Measurements from ENCODE around the gene SPARCL1. TPM values are rescaled to one million over a fixed set of nuclear protein-coding genes. Genes with fewer than 3 reads are reported as not detected.
"Not testable (repeated sequence)": the region's sequence is repeated elsewhere in the genome, so short reads cannot be mapped to it uniquely, and the experiment has no call there.

The SPARCL1 gene
- total and polyA plus RNA-seq, 9 of the 15 experiments (the other 6 are each of a cell fraction or from before 2014, with no cell fraction given) = 0.03 to 0.71 (median 0.05) TPM; not detected in 3

- no peak for FAIRE-seq
- Histone ChIP-seq H3K9ac (ENCODE audit: insufficient read depth in 1 of 2, low read depth in 2 of 2, low read length in 2 of 2) (no peak overlapping the region), H2AFZ (ENCODE audit: low read depth, low read length) (no peak overlapping the region), H3K79me2 (ENCODE audit: control insufficient read depth, insufficient read depth, low read length) (no peaks in the 10 kb centered on the region), H3K9me1 (ENCODE audit: control insufficient read depth, insufficient read depth, low read length) (no peaks in the 10 kb centered on the region), H3K9me3 (replicated peaks; ENCODE audit: control insufficient read depth, insufficient read depth, low read depth, low read length) (no peaks in the 10 kb centered on the region), H4K20me1 (replicated peaks; ENCODE audit: control insufficient read depth, insufficient read depth, low read length) (no peaks in the 10 kb centered on the region), H3K36me3 (ENCODE audit: control insufficient read depth, insufficient read depth, low read length) (no peaks in the 10 kb centered on the region), H3K4me2 (ENCODE audit: insufficient read depth, low read length) (no peak overlapping the region), H3K27ac (ENCODE audit: extremely low read depth, low read depth, low read length) (no peak overlapping the region), H3K4me1 (replicated peaks in 1 of 2; ENCODE audit: control insufficient read depth in 2 of 2, insufficient read depth in 2 of 2, low read length in 2 of 2) (no peaks in the 10 kb centered on the region), H3K27me3 (ENCODE audit: control insufficient read depth in 2 of 2, insufficient read depth in 2 of 2, low read length in 2 of 2) (no peaks in the 10 kb centered on the region), H3K4me3 (no peak overlapping the region)
- no peak for DNase-seq (ENCODE audit: extremely low read depth in 1 of 4, low spot score in 3 of 4)
- in situ Hi-C loops (cut with MboI) = no loop called here
- TF ChIP-seq ERF (CRISPR knock-in tag; IDR thresholded peaks at IDR 0.05) (no peak), FIP1L1 (IDR thresholded peaks at IDR 0.05; ENCODE audit: low read depth, low read length, poor library complexity, severe bottlenecking) (no peak), NCOA6 (IDR thresholded peaks at IDR 0.05) (no peak), MECOM (CRISPR knock-in tag; IDR thresholded peaks at IDR 0.05) (no peak), CCAR2 (IDR thresholded peaks at IDR 0.05; ENCODE audit: low read depth, low read length) (no peak)
- intact Hi-C loops (cut with micrococcal nuclease) = loop anchor here (10.0 kb wide), 1 partner anchor 725 kb away; no protein-coding TSS in a partner anchor
- no peak for ATAC-seq
- ChIA-PET POLR2A (no interaction called here), CTCF (ENCODE audit: low intra/inter-chr PET ratio) (no interaction called here)
- BruUV-seq (replicated peaks) = no TSS peak
- WGBS (ENCODE audit: insufficient coverage, low coverage, missing lambda C conversion rate) = 9% methylated on average over 2 of the region's 2 CpGs
Measured at GRCh38 chr4:87489678-87490077, 39.5 kb downstream of the SPARCL1 start.

GRCh38 chr4:87488666-87489065 is 40.5 kb downstream of the SPARCL1 start:
- not testable (repeated sequence) for H3K27me3 ChIP-seq (ENCODE audit: control insufficient read depth in 2 of 2, insufficient read depth in 2 of 2, low read length in 2 of 2)

More at GRCh38 chr4:87488666-87489065, 40.5 kb downstream of the SPARCL1 start:
- H3K36me3 ChIP-seq (ENCODE audit: control insufficient read depth, insufficient read depth, low read length); H3K9me3 ChIP-seq (replicated peaks; ENCODE audit: control insufficient read depth, insufficient read depth, low read depth, low read length); H3K9ac ChIP-seq (ENCODE audit: insufficient read depth in 1 of 2, low read depth in 2 of 2, low read length in 2 of 2); H4K20me1 ChIP-seq (replicated peaks; ENCODE audit: control insufficient read depth, insufficient read depth, low read length); intact Hi-C loops (cut with micrococcal nuclease); H2AFZ ChIP-seq (ENCODE audit: low read depth, low read length); in situ Hi-C loops (cut with MboI); FAIRE-seq; ATAC-seq; POLR2A ChIA-PET; H3K4me2 ChIP-seq (ENCODE audit: insufficient read depth, low read length); BruUV-seq (replicated peaks); H3K4me3 ChIP-seq; CTCF ChIA-PET (ENCODE audit: low intra/inter-chr PET ratio); H3K79me2 ChIP-seq (ENCODE audit: control insufficient read depth, insufficient read depth, low read length); H3K4me1 ChIP-seq (replicated peaks in 1 of 2; ENCODE audit: control insufficient read depth in 2 of 2, insufficient read depth in 2 of 2, low read length in 2 of 2); H3K9me1 ChIP-seq (ENCODE audit: control insufficient read depth, insufficient read depth, low read length); H3K27ac ChIP-seq (ENCODE audit: extremely low read depth, low read depth, low read length): not testable (repeated sequence)
- DNase-seq (ENCODE audit: extremely low read depth in 1 of 4, low spot score in 3 of 4) = peak in 1 of 4 experiments; percentile 11
- WGBS (ENCODE audit: insufficient coverage, low coverage, missing lambda C conversion rate) = 7% methylated on average over 4 of the region's 4 CpGs

Measured in K562 (cell line).